ENCODE measurements around the gene SDK2.

DNA sequence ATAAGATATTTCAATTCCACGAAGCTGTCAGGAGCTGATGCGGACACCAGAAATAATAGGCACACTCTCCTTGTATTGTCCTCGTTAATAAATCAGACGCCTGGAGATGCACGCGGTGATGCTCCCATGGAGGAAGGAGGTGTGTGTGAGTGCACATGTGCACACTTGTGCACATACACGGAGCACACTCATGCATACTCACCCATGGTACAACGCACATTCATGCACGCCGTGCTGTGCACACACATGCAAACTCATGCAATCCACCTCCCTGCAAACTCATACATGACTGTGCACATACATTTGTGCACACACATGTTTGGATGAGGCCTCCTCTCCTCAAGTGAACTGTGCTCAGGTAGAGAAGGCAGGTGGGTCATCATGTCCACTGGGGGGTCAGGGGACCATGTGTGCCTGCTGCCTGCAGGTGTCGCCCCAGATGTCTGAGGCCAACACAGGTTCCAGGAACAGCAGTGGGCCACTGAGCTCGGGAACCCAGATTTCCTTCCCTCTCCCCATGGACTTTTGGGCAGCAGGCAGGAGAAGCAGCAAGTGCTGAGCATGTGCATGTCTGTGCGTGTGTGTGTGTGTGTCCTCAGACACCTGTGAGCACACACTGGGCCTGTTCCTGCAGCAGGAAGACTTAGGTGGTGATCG lies 165.3 kb downstream of the SDK2 start:
- TF ChIP-seq, protein P1, sequence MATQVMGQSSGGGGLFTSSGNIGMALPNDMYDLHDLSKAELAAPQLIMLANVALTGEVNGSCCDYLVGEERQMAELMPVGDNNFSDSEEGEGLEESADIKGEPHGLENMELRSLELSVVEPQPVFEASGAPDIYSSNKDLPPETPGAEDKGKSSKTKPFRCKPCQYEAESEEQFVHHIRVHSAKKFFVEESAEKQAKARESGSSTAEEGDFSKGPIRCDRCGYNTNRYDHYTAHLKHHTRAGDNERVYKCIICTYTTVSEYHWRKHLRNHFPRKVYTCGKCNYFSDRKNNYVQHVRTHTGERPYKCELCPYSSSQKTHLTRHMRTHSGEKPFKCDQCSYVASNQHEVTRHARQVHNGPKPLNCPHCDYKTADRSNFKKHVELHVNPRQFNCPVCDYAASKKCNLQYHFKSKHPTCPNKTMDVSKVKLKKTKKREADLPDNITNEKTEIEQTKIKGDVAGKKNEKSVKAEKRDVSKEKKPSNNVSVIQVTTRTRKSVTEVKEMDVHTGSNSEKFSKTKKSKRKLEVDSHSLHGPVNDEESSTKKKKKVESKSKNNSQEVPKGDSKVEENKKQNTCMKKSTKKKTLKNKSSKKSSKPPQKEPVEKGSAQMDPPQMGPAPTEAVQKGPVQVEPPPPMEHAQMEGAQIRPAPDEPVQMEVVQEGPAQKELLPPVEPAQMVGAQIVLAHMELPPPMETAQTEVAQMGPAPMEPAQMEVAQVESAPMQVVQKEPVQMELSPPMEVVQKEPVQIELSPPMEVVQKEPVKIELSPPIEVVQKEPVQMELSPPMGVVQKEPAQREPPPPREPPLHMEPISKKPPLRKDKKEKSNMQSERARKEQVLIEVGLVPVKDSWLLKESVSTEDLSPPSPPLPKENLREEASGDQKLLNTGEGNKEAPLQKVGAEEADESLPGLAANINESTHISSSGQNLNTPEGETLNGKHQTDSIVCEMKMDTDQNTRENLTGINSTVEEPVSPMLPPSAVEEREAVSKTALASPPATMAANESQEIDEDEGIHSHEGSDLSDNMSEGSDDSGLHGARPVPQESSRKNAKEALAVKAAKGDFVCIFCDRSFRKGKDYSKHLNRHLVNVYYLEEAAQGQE (IDR thresholded peaks at IDR 0.05; ENCODE audit: insufficient read depth in 1 of 2, low read depth in 2 of 2, low read length in 2 of 2), result no peak
- no peak for TF ChIP-seq POLR2AphosphoS5 (IDR thresholded peaks at IDR 0.05; ENCODE audit: low read depth, low read length)
